Liver (tissue), 9 donors: Measurements from ENCODE around the gene RPS6KB2. TPM values are rescaled to one million over a fixed set of nuclear protein-coding genes. Genes with fewer than 3 reads are reported as not detected.

Experiments used
- DNase-seq: peaks from one replicate; pipeline ENCODE4 v3.0.0-alpha.2; 2017; ENCODE audit warnings: low spot score
- H3K27ac ChIP-seq, 2 donors: one replicate each; pipeline ENCODE4 v1.7.0; 2013; ENCODE audit warnings: inconsistent platforms in 2 of 2, low read length in 2 of 2, control low read depth in 1 of 2, low read depth in 1 of 2, mild to moderate bottlenecking in 1 of 2
- H3K27me3 ChIP-seq, 4 donors: one replicate each; pipeline versions ENCODE4 v1.6.1 to v1.7.0; 2013; ENCODE audit warnings: low read length in 3 of 4, inconsistent platforms in 1 of 4, mild to moderate bottlenecking in 1 of 4, moderate library complexity in 1 of 4; ENCODE audit not compliant: control insufficient read depth in 4 of 4, insufficient read depth in 4 of 4
- H3K36me3 ChIP-seq, 4 donors: one replicate each; pipeline versions ENCODE4 v1.6.1 to v1.7.0; 2013; ENCODE audit warnings: low read length in 3 of 4, mild to moderate bottlenecking in 3 of 4, low read depth in 1 of 4, moderate library complexity in 1 of 4; ENCODE audit not compliant: control insufficient read depth in 4 of 4, insufficient read depth in 3 of 4
- H3K4me1 ChIP-seq, 4 donors: one replicate each; pipeline versions ENCODE4 v1.6.1 to v1.7.0; 2013; ENCODE audit warnings: low read length in 3 of 4, mild to moderate bottlenecking in 3 of 4, moderate library complexity in 1 of 4; ENCODE audit not compliant: control insufficient read depth in 4 of 4, insufficient read depth in 4 of 4
- H3K4me3 ChIP-seq, 3 donors: one replicate each; pipeline versions ENCODE4 v1.6.1 to v1.7.0; 2013; ENCODE audit warnings: low read length in 3 of 3, control low read depth in 1 of 3, low read depth in 1 of 3, mild to moderate bottlenecking in 1 of 3
- H3K9ac ChIP-seq, 2 donors: one replicate each; pipeline ENCODE4 v1.7.0; 2013; ENCODE audit warnings: low read length in 2 of 2, mild to moderate bottlenecking in 2 of 2, moderate library complexity in 2 of 2, control low read depth in 1 of 2, low read depth in 1 of 2
- H3K9me3 ChIP-seq, 4 donors: one replicate each; pipeline versions ENCODE4 v1.6.1 to v1.7.0; 2013; ENCODE audit warnings: low read length in 3 of 4; ENCODE audit not compliant: control insufficient read depth in 4 of 4
- ATF3 ChIP-seq: IDR thresholded peaks from 2 replicates; pipeline ENCODE4 v1.6.1; 2016; ENCODE audit warnings: antibody characterized with exemption
- CTCF ChIP-seq: fragments of 150-350 bp; IDR thresholded peaks from 2 replicates; pipeline ENCODE4 v1.5.1; 2017; ENCODE audit warnings: improper control_type of control experiment, low read depth, low read length; ENCODE audit not compliant: missing input control
- EGR1 ChIP-seq, 2 donors: IDR thresholded peaks; 2 replicates each; pipeline ENCODE4 v1.6.1; 2016 to 2018; ENCODE audit warnings: antibody characterized with exemption in 2 of 2, low read depth in 2 of 2
- FOXA1 ChIP-seq: IDR thresholded peaks from 2 replicates; pipeline ENCODE4 v1.6.1; 2016; ENCODE audit warnings: antibody characterized with exemption
- FOXA2 ChIP-seq: IDR thresholded peaks from 2 replicates; pipeline ENCODE4 v1.6.1; 2016; ENCODE audit warnings: antibody characterized with exemption
- GABPA ChIP-seq, 2 donors: IDR thresholded peaks in 1 of 2; conservative IDR thresholded peaks in 1 of 2; 2 replicates each; pipeline ENCODE4 v1.6.1; 2016; ENCODE audit warnings: antibody characterized with exemption in 2 of 2, mild to moderate bottlenecking in 1 of 2, moderate library complexity in 1 of 2
- MAX ChIP-seq: IDR thresholded peaks from 2 replicates; pipeline ENCODE4 v1.6.1; 2016; ENCODE audit warnings: antibody characterized with exemption
- NR2F2 ChIP-seq: IDR thresholded peaks from 2 replicates; pipeline ENCODE4 v1.6.1; 2016; ENCODE audit warnings: antibody characterized with exemption
- RAD21 ChIP-seq, 2 donors: IDR thresholded peaks; 2 replicates each; pipeline ENCODE4 v1.6.1; 2016; ENCODE audit warnings: antibody characterized with exemption in 2 of 2, mild to moderate bottlenecking in 2 of 2
- REST ChIP-seq: IDR thresholded peaks from 2 replicates; pipeline ENCODE4 v1.6.1; 2016; ENCODE audit warnings: antibody characterized with exemption, mild to moderate bottlenecking
- RXRA ChIP-seq, 2 donors: IDR thresholded peaks; 2 replicates each; pipeline ENCODE4 v1.6.1; 2017 to 2018; ENCODE audit warnings: antibody characterized with exemption in 2 of 2, mild to moderate bottlenecking in 1 of 2
- SP1 ChIP-seq: IDR thresholded peaks from 2 replicates; pipeline ENCODE4 v1.6.1; 2018; ENCODE audit warnings: antibody characterized with exemption, mild to moderate bottlenecking
- TAF1 ChIP-seq: conservative IDR thresholded peaks from 2 replicates; pipeline ENCODE4 v1.6.1; 2016; ENCODE audit warnings: antibody characterized with exemption, mild to moderate bottlenecking
- YY1 ChIP-seq: IDR thresholded peaks from 2 replicates; pipeline ENCODE4 v1.6.1; 2016; ENCODE audit warnings: antibody characterized with exemption, mild to moderate bottlenecking
- ZBTB33 ChIP-seq: IDR thresholded peaks from 2 replicates; pipeline ENCODE4 v1.6.1; 2016; ENCODE audit warnings: antibody characterized with exemption
- WGBS: extraction: QIAGEN DNeasy Blood & Tissue Kit; methylation state at CpG from one replicate; pipeline ENCODE4 v1.1.7; 2013; 5-methylcytosine and 5-hydroxymethylcytosine counted together
- polyA plus RNA-seq, 2 donors: library from polyadenylated mRNA; stranded (reverse) in 1 of 2; unstranded in 1 of 2; fragments of 200-250 nt in 1 of 2; fragments of >200 nt in 1 of 2; fragmentation: Nextera tagmentation in 1 of 2; extraction: Ambion mirVana in 1 of 2; gene quantifications; one replicate each; pipeline versions ENCODE4 v1.2.1 to v1.2.3, GENCODE V29; 2013 to 2015
- total RNA-seq, 2 donors: library from RNA; depleted of rRNA; stranded (reverse); fragments of >200 nt; gene quantifications; one replicate each; pipeline ENCODE4 v1.2.3, GENCODE V29; 2014
- donor health status: healthy.
- donor health status: healthy.
- donor health status: healthy.
- donor health status: healthy.
- donor health status: healthy.

The RPS6KB2 gene
- total and polyA plus RNA-seq, 4 donors: 31.5 to 49.6 (median 37.7) TPM

- TF ChIP-seq RXRA (IDR thresholded peaks at IDR 0.05) (peak in 1 of 2 donors; percentile 20), FOXA1 (no peak)
- Histone ChIP-seq H3K4me3 (no peak overlapping the region), H3K27me3 (no peaks in the 10 kb centered on the region), H3K9me3 (no peaks in the 10 kb centered on the region), H3K36me3 (peaks cover 0 to 17% (median 0%) of the 10 kb centered on the region in 4 donors), H3K9ac (no peak overlapping the region), H3K27ac (peak overlapping the region in 1 of 2 donors; percentile 9), H3K4me1 (peaks cover 4 to 21% (median 13%) of the 10 kb centered on the region in 4 donors)
- no peak for DNase-seq
- 68% methylated on average over 31 of the region's 31 CpGs for WGBS
Measured at GRCh38 chr11:67439321-67440228, 11.3 kb downstream of the RPS6KB2 start.

GRCh38 chr11:67440229-67441097, 12.2 kb downstream of the RPS6KB2 start:
- Histone ChIP-seq H3K9ac (no peak overlapping the region), H3K9me3 (no peaks in the 10 kb centered on the region), H3K27me3 (no peaks in the 10 kb centered on the region), H3K27ac (no peak overlapping the region), H3K36me3 (peaks cover 0 to 14% (median 0%) of the 10 kb centered on the region in 4 donors), H3K4me1 (peaks cover 4 to 21% (median 13%) of the 10 kb centered on the region in 4 donors), H3K4me3 (no peak overlapping the region)
- no peak for DNase-seq
- 85% methylated on average over 17 of the region's 17 CpGs for WGBS
- TF ChIP-seq FOXA1: no peak
- no peak for TF ChIP-seq MAX
- no peak for TF ChIP-seq FOXA2
- no peak for TF ChIP-seq YY1
- TF ChIP-seq TAF1: no peak
- no peak for TF ChIP-seq REST
- no peak for TF ChIP-seq RXRA (IDR thresholded peaks at IDR 0.05)
- TF ChIP-seq CTCF: no peak
- TF ChIP-seq EGR1 (IDR thresholded peaks at IDR 0.05; ENCODE audit: low read depth in 2 of 2): no peak
- no peak for TF ChIP-seq GABPA (IDR thresholded peaks at IDR 0.05 in 1 of 2, conservative IDR thresholded peaks at IDR 0.05 in 1 of 2)
- no peak for TF ChIP-seq ZBTB33
- no peak for TF ChIP-seq ATF3
- no peak for TF ChIP-seq NR2F2
- TF ChIP-seq RAD21 (IDR thresholded peaks at IDR 0.05): no peak
- TF ChIP-seq SP1: no peak
